Tibial nerve (tissue), 4 donors: Measurements from ENCODE around the gene ADSS1.

Source experiments
- CTCF ChIP-seq, 5 experiments: fragments of 200-600 bp in 3 of 5; fragments of 450-650 bp in 2 of 5; sonication (generic) in 3 of 5; IDR thresholded peaks; one replicate each; pipeline ENCODE4 v1.5.1; 2016 to 2019; ENCODE audit warnings: antibody characterized with exemption in 5 of 5, mild to moderate bottlenecking in 3 of 5, moderate library complexity in 2 of 5
- EP300 ChIP-seq, 2 donors: sonication (generic); formaldehyde crosslinking; IDR thresholded peaks; one replicate each; pipeline ENCODE4 v1.6.1; 2017; ENCODE audit warnings: antibody characterized with exemption in 2 of 2, mild to moderate bottlenecking in 1 of 2
- POLR2A ChIP-seq, 2 donors: fragments of 450-650 bp; IDR thresholded peaks; one replicate each; pipeline ENCODE4 v1.6.1; 2017; ENCODE audit warnings: antibody characterized with exemption in 2 of 2, mild to moderate bottlenecking in 2 of 2, moderate library complexity in 2 of 2

DNA sequence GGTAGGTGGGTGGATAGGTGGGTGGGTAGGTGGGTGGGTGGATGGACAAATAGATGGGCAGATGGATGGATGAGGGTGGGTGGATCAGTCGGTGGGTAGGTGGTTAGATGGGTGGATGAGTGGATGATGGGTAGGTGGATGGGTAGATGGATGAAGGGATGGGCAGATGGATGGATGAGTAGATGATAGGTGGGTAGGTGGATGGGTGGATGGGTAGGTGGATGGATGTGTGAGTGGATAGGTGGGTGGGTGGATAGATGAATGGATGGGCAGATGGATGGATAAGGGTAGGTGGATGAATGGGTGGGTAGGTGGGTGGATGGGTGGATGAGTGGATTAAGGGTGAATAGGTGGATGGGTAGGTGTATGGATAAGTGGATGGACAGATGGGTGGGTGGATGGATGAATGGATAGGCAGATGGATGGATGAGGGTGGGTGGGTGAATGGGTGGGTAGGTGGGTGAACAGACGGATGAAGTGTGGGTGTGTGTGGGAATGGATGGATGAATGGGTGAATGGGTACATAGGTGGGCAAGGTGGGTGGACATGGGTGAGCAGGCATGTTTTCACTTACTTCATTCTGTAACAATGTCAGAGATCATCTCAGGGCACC, 37.9 kb upstream of the ADSS1 start:
- TF ChIP-seq CTCF (IDR thresholded peaks at IDR 0.05), result no peak
- TF ChIP-seq POLR2A (IDR thresholded peaks at IDR 0.05), result no peak
- TF ChIP-seq EP300 (IDR thresholded peaks at IDR 0.05), result no peak
